ENCODE data around the gene COX6B2.
A peak's percentile ranks its signal among the peaks of the same experiment; 100 is the strongest.
"Not testable (repeated sequence)": the region's sequence is repeated elsewhere in the genome, so short reads cannot be mapped to it uniquely, and the experiment has no call there.

The COX6B2 gene

GRCh38 chr19:55354698-55355212 lies at the start of gene COX6B2:
Gene COX6B2, minus strand, starts transcription at chr19:55354719. Its CDS starts 198 bp downstream, at chr19:55354521.
- no peak for TF ChIP-seq CTCF (IDR thresholded peaks at IDR 0.05; ENCODE audit: low read depth, low read length, missing control alignments)
- DNase-seq (ENCODE audit: extremely low read depth, low read depth), result no peak
- peak within 1 kb of the TSS; percentile 33 for H3K4me3 ChIP-seq (replicated peaks; ENCODE audit: low read depth, low read length)

GRCh38 chr19:55402509-55402908 lies 48.0 kb upstream of the COX6B2 start:
- no peak overlapping the region for H3K4me3 ChIP-seq (replicated peaks; ENCODE audit: low read depth, low read length)
- TF ChIP-seq CTCF (IDR thresholded peaks at IDR 0.05; ENCODE audit: low read depth, low read length, missing control alignments), result no peak
- DNase-seq (ENCODE audit: extremely low read depth, low read depth), result no peak

- not testable (repeated sequence) for H3K4me3 ChIP-seq (replicated peaks; ENCODE audit: low read depth, low read length); DNase-seq (ENCODE audit: extremely low read depth, low read depth)
Measured at GRCh38 chr19:55401390-55401789, 46.9 kb upstream of the COX6B2 start.

GRCh38 chr19:55400281-55401087 lies 46.0 kb upstream of the COX6B2 start:
- no peak for DNase-seq (ENCODE audit: extremely low read depth, low read depth)
- no peak for TF ChIP-seq CTCF (IDR thresholded peaks at IDR 0.05; ENCODE audit: low read depth, low read length, missing control alignments)
- H3K4me3 ChIP-seq (replicated peaks; ENCODE audit: low read depth, low read length), result no peak overlapping the region

- DNase-seq (ENCODE audit: extremely low read depth, low read depth), result no peak
- TF ChIP-seq CTCF (IDR thresholded peaks at IDR 0.05; ENCODE audit: low read depth, low read length, missing control alignments), result no peak
- H3K4me3 ChIP-seq (replicated peaks; ENCODE audit: low read depth, low read length), result no peak overlapping the region
Measured at GRCh38 chr19:55398200-55398925, 43.8 kb upstream of the COX6B2 start.

- TF ChIP-seq CTCF (IDR thresholded peaks at IDR 0.05; ENCODE audit: low read depth, low read length, missing control alignments), result no peak
- no peak overlapping the region for H3K4me3 ChIP-seq (replicated peaks; ENCODE audit: low read depth, low read length)
- no peak for DNase-seq (ENCODE audit: extremely low read depth, low read depth)
Measured at GRCh38 chr19:55392820-55393761, 38.6 kb upstream of the COX6B2 start.
